HG03159 (cell line): ENCODE measurements around the gene APOD.

Source experiments
- ATAC-seq: cut with Tn5 transposase; IDR thresholded peaks from one replicate; pipeline ENCODE4 v1.9.1; 2021; ENCODE audit warnings: mild to moderate bottlenecking, moderate library complexity; ENCODE audit not compliant: unreplicated experiment

APOD gene

GRCh38 chr3:195555110-195555509, 28.6 kb downstream of the APOD start:
- ATAC-seq = no peak

- no peak for ATAC-seq
Observed at GRCh38 chr3:195554458-195554857, 29.3 kb downstream of the APOD start.

- ATAC-seq = no peak
Observed at GRCh38 chr3:195553268-195553667, 30.5 kb downstream of the APOD start.

GRCh38 chr3:195551381-195551978, 32.3 kb downstream of the APOD start:
- ATAC-seq = no peak

- no peak for ATAC-seq
Observed at GRCh38 chr3:195550723-195551122, 33.0 kb downstream of the APOD start.

GRCh38 chr3:195549931-195550519, 33.7 kb downstream of the APOD start:
- peak; percentile 63 for ATAC-seq

GRCh38 chr3:195548987-195549386, 34.8 kb downstream of the APOD start:
- no peak for ATAC-seq

GRCh38 chr3:195548501-195548900, 35.2 kb downstream of the APOD start:
- no peak for ATAC-seq

GRCh38 chr3:195548006-195548405, 35.7 kb downstream of the APOD start:
- no peak for ATAC-seq

GRCh38 chr3:195546130-195546560, 37.6 kb downstream of the APOD start:
- ATAC-seq = no peak

- no peak for ATAC-seq
Observed at GRCh38 chr3:195544634-195545033, 39.1 kb downstream of the APOD start.

- ATAC-seq = no peak
Observed at GRCh38 chr3:195544230-195544536, 39.6 kb downstream of the APOD start.

GRCh38 chr3:195543500-195544229, 40.1 kb downstream of the APOD start:
- no peak for ATAC-seq

- peak; percentile 76 for ATAC-seq
Observed at GRCh38 chr3:195542698-195543499, 40.8 kb downstream of the APOD start, which contains the start of gene PPP1R2. PPP1R2 (minus strand) TSS chr3:195543325; CDS start chr3:195543025, 300 bp downstream.

- no peak for ATAC-seq
Observed at GRCh38 chr3:195542316-195542697, 41.4 kb downstream of the APOD start.

- ATAC-seq = no peak
Observed at GRCh38 chr3:195540511-195540910, 43.2 kb downstream of the APOD start.

- ATAC-seq = no peak
Observed at GRCh38 chr3:195540027-195540426, 43.7 kb downstream of the APOD start.

GRCh38 chr3:195539479-195539878, 44.3 kb downstream of the APOD start:
- no peak for ATAC-seq

GRCh38 chr3:195537995-195538394, 45.7 kb downstream of the APOD start:
- ATAC-seq = peak; percentile 51

GRCh38 chr3:195535293-195535692, 48.4 kb downstream of the APOD start:
- ATAC-seq = no peak

- ATAC-seq = no peak
Observed at GRCh38 chr3:195532834-195533233, 50.9 kb downstream of the APOD start.
